Measurements from ENCODE around the gene STON2.

STON2 gene

GRCh38 chr14:81219210-81219758 lies 180.8 kb downstream of the STON2 start:
- H3K4me3 ChIP-seq (ENCODE audit: low read length), result peak overlapping the region; percentile 77
- DNase-seq (ENCODE audit: low read depth, low spot score), result peak; percentile 97

- no peak overlapping the region for H3K4me3 ChIP-seq (ENCODE audit: low read length)
- DNase-seq (ENCODE audit: low read depth, low spot score), result no peak
Observed at GRCh38 chr14:81211844-81212243, 188.3 kb downstream of the STON2 start.
